GM19397 (cell line): Measurements from ENCODE around the gene DLG1.
"Not testable (repeated sequence)": the region's sequence is repeated elsewhere in the genome, so short reads cannot be mapped to it uniquely, and the experiment has no call there.

Source experiments
- ATAC-seq: cut with Tn5 transposase; IDR thresholded peaks from one replicate; pipeline ENCODE4 v1.9.1; 2021; ENCODE audit warnings: mild to moderate bottlenecking, moderate library complexity; ENCODE audit not compliant: unreplicated experiment

DLG1 gene

GRCh38 chr3:197216914-197217313, 81.5 kb downstream of the DLG1 start:
- no peak for ATAC-seq

- no peak for ATAC-seq
These were observed 82.1 kb downstream of the DLG1 start for GRCh38 chr3:197216169-197216860.

- ATAC-seq, result no peak
These were observed 86.1 kb downstream of the DLG1 start for GRCh38 chr3:197212290-197212689.

GRCh38 chr3:197211698-197212097, 86.7 kb downstream of the DLG1 start:
- ATAC-seq, result not testable (repeated sequence)

- no peak for ATAC-seq
These were observed 88.8 kb downstream of the DLG1 start for GRCh38 chr3:197209366-197210260.

GRCh38 chr3:197206913-197207312, 91.5 kb downstream of the DLG1 start:
- ATAC-seq, result no peak

GRCh38 chr3:197205675-197206074, 92.7 kb downstream of the DLG1 start:
- ATAC-seq, result no peak

GRCh38 chr3:197205265-197205664, 93.1 kb downstream of the DLG1 start:
- ATAC-seq, result no peak

GRCh38 chr3:197204736-197205135, 93.7 kb downstream of the DLG1 start:
- no peak for ATAC-seq

- no peak for ATAC-seq
These were observed 94.7 kb downstream of the DLG1 start for GRCh38 chr3:197203714-197204146.

- no peak for ATAC-seq
These were observed 95.7 kb downstream of the DLG1 start for GRCh38 chr3:197202694-197203093.

- no peak for ATAC-seq
These were observed 96.5 kb downstream of the DLG1 start for GRCh38 chr3:197201791-197202452.

- ATAC-seq, result not testable (repeated sequence)
These were observed 97.6 kb downstream of the DLG1 start for GRCh38 chr3:197200856-197201255.

GRCh38 chr3:197197334-197197733, 101.1 kb downstream of the DLG1 start:
- ATAC-seq, result no peak

GRCh38 chr3:197196192-197196591, 102.2 kb downstream of the DLG1 start:
- ATAC-seq, result no peak

- ATAC-seq, result no peak
These were observed 103.1 kb downstream of the DLG1 start for GRCh38 chr3:197195326-197195725.

GRCh38 chr3:197193759-197194158, 104.7 kb downstream of the DLG1 start:
- ATAC-seq, result not testable (repeated sequence)

GRCh38 chr3:197191897-197192296, 106.5 kb downstream of the DLG1 start:
- no peak for ATAC-seq

GRCh38 chr3:197189623-197190022, 108.8 kb downstream of the DLG1 start:
- ATAC-seq, result no peak

- no peak for ATAC-seq
These were observed 109.4 kb downstream of the DLG1 start for GRCh38 chr3:197188963-197189362.

- no peak for ATAC-seq
These were observed 111.4 kb downstream of the DLG1 start for GRCh38 chr3:197186887-197187588.
